Posterior cingulate gyrus (tissue), 11 donors: ENCODE measurements around the gene USP47.

ENCODE experiments used
- DNase-seq, 10 donors: peaks; one replicate each; pipeline versions ENCODE4 v3.0.0 to v3.0.0-alpha.2; 2020 to 2021; ENCODE audit warnings: mixed read lengths in 3 of 10
- intact Hi-C: fragments of 100-400 bp; cut with DNase I; formaldehyde crosslinking; loops from one replicate; pipeline ENCODE4 v1.15.1; 2023

Gene USP47

GRCh38 chr11:11864332-11864731 is 22.6 kb downstream of the USP47 start:
- intact Hi-C loops, result no loop called here
- no peak for DNase-seq

GRCh38 chr11:11864803-11865202 is 23.0 kb downstream of the USP47 start:
- DNase-seq, result no peak
- intact Hi-C loops, result no loop called here

GRCh38 chr11:11865449-11865848 is 23.7 kb downstream of the USP47 start:
- intact Hi-C loops, result no loop called here
- DNase-seq, result no peak

GRCh38 chr11:11866203-11866602 is 24.4 kb downstream of the USP47 start:
- intact Hi-C loops, result no loop called here
- no peak for DNase-seq

- no peak for DNase-seq
- intact Hi-C loops, result no loop called here
Measured at GRCh38 chr11:11867720-11868119, 25.9 kb downstream of the USP47 start.

- intact Hi-C loops, result no loop called here
- DNase-seq, result no peak
Measured at GRCh38 chr11:11871991-11872401, 30.2 kb downstream of the USP47 start.

- DNase-seq, result no peak
- intact Hi-C loops, result no loop called here
Measured at GRCh38 chr11:11876458-11876857, 34.7 kb downstream of the USP47 start.

GRCh38 chr11:11880179-11880578 is 38.4 kb downstream of the USP47 start:
- intact Hi-C loops, result no loop called here
- no peak for DNase-seq

GRCh38 chr11:11882539-11882938 is 40.8 kb downstream of the USP47 start:
- intact Hi-C loops, result no loop called here
- DNase-seq, result no peak

- intact Hi-C loops, result no loop called here
- no peak for DNase-seq
Measured at GRCh38 chr11:11884351-11884750, 42.6 kb downstream of the USP47 start.

- no peak for DNase-seq
- intact Hi-C loops, result no loop called here
Measured at GRCh38 chr11:11884774-11885481, 43.2 kb downstream of the USP47 start.

GRCh38 chr11:11894486-11894885 is 52.7 kb downstream of the USP47 start:
- intact Hi-C loops, result no loop called here
- no peak for DNase-seq

- intact Hi-C loops, result no loop called here
- DNase-seq, result no peak
Measured at GRCh38 chr11:11895672-11896071, 53.9 kb downstream of the USP47 start.

- intact Hi-C loops, result no loop called here
- DNase-seq, result no peak
Measured at GRCh38 chr11:11898648-11899047, 56.9 kb downstream of the USP47 start.

- intact Hi-C loops, result no loop called here
- DNase-seq, result no peak
Measured at GRCh38 chr11:11899401-11899800, 57.6 kb downstream of the USP47 start.

GRCh38 chr11:11901929-11902328 is 60.2 kb downstream of the USP47 start:
- intact Hi-C loops, result no loop called here
- no peak for DNase-seq

GRCh38 chr11:11909727-11910126 is 68.0 kb downstream of the USP47 start:
- DNase-seq, result no peak
- intact Hi-C loops, result no loop called here

GRCh38 chr11:11910541-11910940 is 68.8 kb downstream of the USP47 start:
- DNase-seq, result no peak
- intact Hi-C loops, result no loop called here

GRCh38 chr11:11913395-11913794 is 71.6 kb downstream of the USP47 start:
- intact Hi-C loops, result no loop called here

GRCh38 chr11:11915625-11916024 is 73.9 kb downstream of the USP47 start:
- no peak for DNase-seq
- intact Hi-C loops, result no loop called here

More at GRCh38 chr11:11913395-11913794, 71.6 kb downstream of the USP47 start:
- no peak for DNase-seq

- DNase-seq, result no peak
Measured at GRCh38 chr11:11916981-11917399, 75.2 kb downstream of the USP47 start.

GRCh38 chr11:11923828-11924227 is 82.1 kb downstream of the USP47 start:
- DNase-seq, result no peak
- intact Hi-C loops, result no loop called here

More at GRCh38 chr11:11916981-11917399, 75.2 kb downstream of the USP47 start:
- intact Hi-C loops, result no loop called here

- no peak for DNase-seq
- intact Hi-C loops, result no loop called here
Measured at GRCh38 chr11:11929920-11930319, 88.1 kb downstream of the USP47 start.
